Erythroblast (primary cell): ENCODE data around the gene ST3GAL2.

Experiments used
- GATA1 ChIP-seq: IDR thresholded peaks from 2 replicates; pipeline ENCODE4 v1.6.1; 2011; ENCODE audit warnings: low read depth, mild to moderate bottlenecking, control low read depth, low read length, moderate library complexity
- POLR2A ChIP-seq: IDR thresholded peaks from 2 replicates; pipeline ENCODE4 v1.6.1; 2011; ENCODE audit warnings: mild to moderate bottlenecking, low read length

DNA sequence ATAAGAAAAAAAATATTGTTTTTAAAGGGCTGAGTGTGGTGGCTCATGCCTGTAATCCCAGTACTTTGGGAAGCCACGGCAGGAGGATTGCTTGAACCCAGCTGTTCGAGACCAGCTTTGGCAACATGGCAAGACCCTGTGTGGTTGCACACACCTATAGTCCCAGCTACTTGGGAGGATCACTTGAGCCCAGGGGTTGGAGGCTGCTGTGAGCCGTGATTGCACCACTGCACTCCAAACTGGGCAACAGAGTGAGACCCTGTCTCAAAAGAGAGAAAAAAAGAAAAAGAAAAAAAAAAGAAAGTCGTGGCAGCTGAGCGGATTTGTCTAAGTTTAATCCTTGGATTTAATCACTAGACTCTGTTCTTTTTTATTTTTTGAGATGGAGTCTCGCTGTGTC is 9.2 kb upstream of the ST3GAL2 start:
- TF ChIP-seq POLR2A, result no peak
- no peak for TF ChIP-seq GATA1
